Mucosa of stomach (tissue), 1 donor: ENCODE measurements around the gene RPL11.

ENCODE experiments used
- H3K27me3 ChIP-seq: one replicate; pipeline ENCODE4 v1.7.0; 2013; ENCODE audit warnings: mild to moderate bottlenecking, low read length; ENCODE audit not compliant: control insufficient read depth, insufficient read depth
- H3K36me3 ChIP-seq: one replicate; pipeline ENCODE4 v1.7.0; 2013; ENCODE audit warnings: low read length; ENCODE audit not compliant: control insufficient read depth, insufficient read depth
- H3K4me1 ChIP-seq: one replicate; pipeline ENCODE4 v1.7.0; 2013; ENCODE audit warnings: mild to moderate bottlenecking, low read length; ENCODE audit not compliant: control insufficient read depth, insufficient read depth
- H3K4me3 ChIP-seq: one replicate; pipeline ENCODE4 v1.7.0; 2013; ENCODE audit warnings: low read length
- H3K9ac ChIP-seq: one replicate; pipeline ENCODE4 v1.7.0; 2013; ENCODE audit warnings: mild to moderate bottlenecking, low read length, moderate library complexity
- H3K9me3 ChIP-seq: one replicate; pipeline ENCODE4 v1.7.0; 2013; ENCODE audit warnings: mild to moderate bottlenecking, low read length, moderate library complexity; ENCODE audit not compliant: control insufficient read depth
- donor health status: Pancreatic carcinoma.

Gene RPL11

DNA sequence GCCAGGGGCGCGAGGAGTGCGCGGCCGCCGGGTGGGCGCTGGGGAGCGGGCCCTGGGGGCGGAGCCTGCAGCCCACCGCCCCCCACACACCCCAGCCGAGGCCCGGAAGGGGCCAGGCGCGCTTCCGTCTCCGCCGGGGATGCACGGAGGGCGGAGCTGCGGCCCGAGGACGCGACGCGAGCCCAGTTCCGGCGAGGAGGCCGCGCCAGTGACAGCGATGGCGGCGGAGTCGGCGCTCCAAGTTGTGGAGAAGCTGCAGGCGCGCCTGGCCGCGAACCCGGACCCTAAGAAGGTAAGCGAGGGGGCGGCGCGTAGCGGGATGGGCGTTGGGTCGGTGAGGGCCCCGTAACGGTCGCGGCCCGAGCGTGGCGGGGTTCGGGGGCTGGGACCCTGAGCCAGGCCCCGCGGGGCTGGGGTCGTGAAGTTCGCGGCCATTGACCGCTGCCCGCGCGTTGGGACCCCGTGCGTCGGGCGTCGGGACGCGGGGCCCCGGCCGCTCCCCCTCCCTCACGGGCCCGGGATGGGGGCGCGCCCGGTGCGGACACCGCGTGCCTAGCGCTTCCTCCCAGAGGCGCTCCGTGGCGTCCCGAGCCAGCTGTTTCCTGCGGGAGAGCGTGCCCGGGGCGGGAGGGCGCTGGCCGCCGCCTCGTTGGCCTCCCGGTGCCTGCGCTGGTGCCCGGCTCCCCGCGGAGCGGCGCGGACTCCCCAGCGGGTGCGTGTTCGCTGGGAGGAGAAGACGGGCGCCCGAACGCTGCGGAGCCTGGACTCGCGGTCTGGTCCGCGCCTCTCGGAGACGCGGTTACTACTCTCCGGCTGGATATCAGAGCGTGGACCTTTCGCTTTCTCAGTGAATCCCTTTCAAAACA lies 51.9 kb downstream of the RPL11 start, which contains the start of gene ELOA:
Gene ELOA (plus strand): TSS at position 185 of the 866 bp plus-strand sequence. CDS start 33 bp downstream, at position 218.
- H3K9ac ChIP-seq, result peak within 1 kb of the TSS; percentile 90
- peaks cover 15% of the 10 kb centered on the region for H3K4me1 ChIP-seq
- peak within 1 kb of the TSS; percentile 54 for H3K4me3 ChIP-seq
- H3K36me3 ChIP-seq, result no peaks in the 10 kb centered on the region
- no peaks in the 10 kb centered on the region for H3K27me3 ChIP-seq
- no peaks in the 10 kb centered on the region for H3K9me3 ChIP-seq

GRCh38 chr1:23745515-23745914 lies 53.9 kb downstream of the RPL11 start:
- Histone ChIP-seq H3K27me3 (no peaks in the 10 kb centered on the region), H3K9me3 (no peaks in the 10 kb centered on the region), H3K36me3 (no peaks in the 10 kb centered on the region), H3K4me1 (peaks cover 17% of the 10 kb centered on the region), H3K4me3 (no peak overlapping the region), H3K9ac (no peak overlapping the region)
